ENCODE results near the gene PSMD4. TPM values are rescaled to one million over a fixed set of nuclear protein-coding genes. Genes with fewer than 3 reads are reported as not detected.

The PSMD4 gene
- total RNA-seq, 2 experiments from 2014 or later: 57.2 TPM

- Histone ChIP-seq H3K27ac (ENCODE audit: low read depth in 1 of 2, low read length in 2 of 2) (no peak overlapping the region), H3K4me3 (ENCODE audit: low read length) (no peak overlapping the region), H3K36me3 (ENCODE audit: insufficient read depth, low read length) (peaks cover 29% of the 10 kb centered on the region), H3K27me3 (ENCODE audit: control insufficient read depth in 1 of 2, insufficient read depth in 2 of 2, low read length in 2 of 2) (no peaks in the 10 kb centered on the region), H3K4me1 (ENCODE audit: insufficient read depth, low read length) (peaks cover 16% of the 10 kb centered on the region), H3K9me3 (ENCODE audit: control insufficient read depth in 1 of 2, insufficient read depth in 1 of 2, low read length in 2 of 2) (no peaks in the 10 kb centered on the region)
- H3K36me3 Mint-ChIP-seq (ENCODE audit: low read depth): peaks cover 40% of the 10 kb centered on the region
- ChIA-PET POLR2A (no interaction called here), CTCF (no interaction called here)
- no peak overlapping the region for H3K27ac Mint-ChIP-seq
- peaks cover 29% of the 10 kb centered on the region for H3K4me1 Mint-ChIP-seq (ENCODE audit: low read depth)
- no peak for ATAC-seq (ENCODE audit: poor library complexity)
- no peak for DNase-seq
- no peaks in the 10 kb centered on the region for H3K9me3 Mint-ChIP-seq
- TF ChIP-seq CTCF (IDR thresholded peaks at IDR 0.05): no peak
- H3K4me3 Mint-ChIP-seq: no peak overlapping the region
- H3K27me3 Mint-ChIP-seq: peaks cover 4% of the 10 kb centered on the region
- intact Hi-C loops (cut with DNase I, micrococcal nuclease): loop anchor here in 1 of 2 experiments (10.0 kb wide), 1 partner anchor 245 kb away; no protein-coding TSS in a partner anchor
Measured at GRCh38 chr1:151259351-151259750, 4.8 kb downstream of the PSMD4 start.

- no peak for ATAC-seq (ENCODE audit: poor library complexity)
- ChIA-PET POLR2A (no interaction called here), CTCF (no interaction called here)
- H3K36me3 Mint-ChIP-seq (ENCODE audit: low read depth): peaks cover 76% of the 10 kb centered on the region
- no peak for TF ChIP-seq CTCF (IDR thresholded peaks at IDR 0.05)
- H3K27ac ChIP-seq (ENCODE audit: low read depth in 1 of 2, low read length in 2 of 2): no peak overlapping the region
- H3K27me3 ChIP-seq (ENCODE audit: control insufficient read depth in 1 of 2, insufficient read depth in 2 of 2, low read length in 2 of 2): no peaks in the 10 kb centered on the region
- intact Hi-C loops (cut with DNase I, micrococcal nuclease): no loop called here
- H3K4me1 ChIP-seq (ENCODE audit: insufficient read depth, low read length): no peaks in the 10 kb centered on the region
- H3K36me3 ChIP-seq (ENCODE audit: insufficient read depth, low read length): peaks cover 59% of the 10 kb centered on the region
- H3K4me1 Mint-ChIP-seq (ENCODE audit: low read depth): no peaks in the 10 kb centered on the region
- H3K27ac Mint-ChIP-seq: no peak overlapping the region
- H3K9me3 ChIP-seq (ENCODE audit: control insufficient read depth in 1 of 2, insufficient read depth in 1 of 2, low read length in 2 of 2): no peaks in the 10 kb centered on the region
- no peak for DNase-seq
- no peak overlapping the region for H3K4me3 ChIP-seq (ENCODE audit: low read length)
- no peaks in the 10 kb centered on the region for H3K27me3 Mint-ChIP-seq
- H3K9me3 Mint-ChIP-seq: no peaks in the 10 kb centered on the region
- no peak overlapping the region for H3K4me3 Mint-ChIP-seq
Measured at GRCh38 chr1:151265446-151266236, 11.1 kb downstream of the PSMD4 start.

GRCh38 chr1:151266315-151266714 is 11.8 kb downstream of the PSMD4 start:
- peaks cover 59% of the 10 kb centered on the region for H3K36me3 ChIP-seq (ENCODE audit: insufficient read depth, low read length)
- no peak overlapping the region for H3K4me3 ChIP-seq (ENCODE audit: low read length)
- H3K4me1 ChIP-seq (ENCODE audit: insufficient read depth, low read length): no peaks in the 10 kb centered on the region
- Mint-ChIP-seq H3K4me3 (no peak overlapping the region), H3K27me3 (no peaks in the 10 kb centered on the region), H3K9me3 (no peaks in the 10 kb centered on the region), H3K36me3 (ENCODE audit: low read depth) (peaks cover 79% of the 10 kb centered on the region), H3K4me1 (ENCODE audit: low read depth) (no peaks in the 10 kb centered on the region), H3K27ac (no peak overlapping the region)
- no peaks in the 10 kb centered on the region for H3K27me3 ChIP-seq (ENCODE audit: control insufficient read depth in 1 of 2, insufficient read depth in 2 of 2, low read length in 2 of 2)
- no peak for TF ChIP-seq CTCF (IDR thresholded peaks at IDR 0.05)
- no peaks in the 10 kb centered on the region for H3K9me3 ChIP-seq (ENCODE audit: control insufficient read depth in 1 of 2, insufficient read depth in 1 of 2, low read length in 2 of 2)
- POLR2A ChIA-PET: no interaction called here
- intact Hi-C loops (cut with DNase I, micrococcal nuclease): no loop called here
- CTCF ChIA-PET: no interaction called here
- no peak for ATAC-seq (ENCODE audit: poor library complexity)
- no peak overlapping the region for H3K27ac ChIP-seq (ENCODE audit: low read depth in 1 of 2, low read length in 2 of 2)
- DNase-seq: no peak
